ENCODE results near the gene OR2V1.
"Not testable (repeated sequence)": the region's sequence is repeated elsewhere in the genome, so short reads cannot be mapped to it uniquely, and the experiment has no call there.

OR2V1 gene

GRCh38 chr5:181097759-181098491 is 33.0 kb downstream of the OR2V1 start:
- H3K27me3 ChIP-seq (ENCODE audit: control insufficient read depth in 1 of 2, insufficient read depth in 2 of 2, low read length in 2 of 2) = peaks cover 19 to 22% of the 10 kb centered on the region in 2 donors
- H3K4me3 ChIP-seq (ENCODE audit: low read depth in 1 of 2, low read length in 2 of 2); H3K9ac ChIP-seq (ENCODE audit: low read length): not testable (repeated sequence)

DNA sequence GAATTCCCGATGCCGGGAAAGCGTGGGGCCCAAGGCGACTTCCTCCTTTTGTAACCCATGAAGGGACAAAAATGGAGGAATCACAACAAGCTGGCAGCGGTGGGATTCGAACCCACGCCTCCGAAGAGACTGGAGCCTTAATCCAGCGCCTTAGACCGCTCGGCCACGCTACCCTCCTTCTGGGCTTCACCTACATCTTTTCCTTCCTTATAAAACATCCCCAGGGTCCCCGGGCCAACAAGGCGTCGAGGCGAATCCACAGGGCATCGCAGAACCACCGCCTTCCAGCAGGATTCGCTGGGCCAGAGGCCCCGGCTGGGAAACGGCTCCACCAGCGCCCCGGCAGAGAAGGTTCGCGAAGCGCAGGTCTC is 33.6 kb downstream of the OR2V1 start:
- not testable (repeated sequence) for H3K4me3 ChIP-seq (ENCODE audit: low read depth in 1 of 2, low read length in 2 of 2); H3K9me3 ChIP-seq (ENCODE audit: low read length); H3K9ac ChIP-seq (ENCODE audit: low read length); H3K4me1 ChIP-seq (ENCODE audit: insufficient read depth, low read length); H3K36me3 ChIP-seq (ENCODE audit: insufficient read depth, low read length); H3K27ac ChIP-seq (ENCODE audit: low read depth, low read length)
- H3K27me3 ChIP-seq (ENCODE audit: control insufficient read depth in 1 of 2, insufficient read depth in 2 of 2, low read length in 2 of 2) = peaks cover 19 to 22% of the 10 kb centered on the region in 2 donors

More at GRCh38 chr5:181097759-181098491, 33.0 kb downstream of the OR2V1 start:
- not testable (repeated sequence) for H3K9me3 ChIP-seq (ENCODE audit: low read length); H3K4me1 ChIP-seq (ENCODE audit: insufficient read depth, low read length); H3K36me3 ChIP-seq (ENCODE audit: insufficient read depth, low read length); H3K27ac ChIP-seq (ENCODE audit: low read depth, low read length)

GRCh38 chr5:181096721-181097382 is 34.1 kb downstream of the OR2V1 start:
- not testable (repeated sequence) for H3K9me3 ChIP-seq (ENCODE audit: low read length); H3K36me3 ChIP-seq (ENCODE audit: insufficient read depth, low read length); H3K4me3 ChIP-seq (ENCODE audit: low read depth in 1 of 2, low read length in 2 of 2); H3K27ac ChIP-seq (ENCODE audit: low read depth, low read length); H3K9ac ChIP-seq (ENCODE audit: low read length); H3K4me1 ChIP-seq (ENCODE audit: insufficient read depth, low read length)
- H3K27me3 ChIP-seq (ENCODE audit: control insufficient read depth in 1 of 2, insufficient read depth in 2 of 2, low read length in 2 of 2) = peaks cover 19 to 22% of the 10 kb centered on the region in 2 donors

- H3K4me3 ChIP-seq (ENCODE audit: low read depth in 1 of 2, low read length in 2 of 2); H3K9me3 ChIP-seq (ENCODE audit: low read length); H3K27ac ChIP-seq (ENCODE audit: low read depth, low read length); H3K9ac ChIP-seq (ENCODE audit: low read length); H3K4me1 ChIP-seq (ENCODE audit: insufficient read depth, low read length); H3K36me3 ChIP-seq (ENCODE audit: insufficient read depth, low read length): not testable (repeated sequence)
- H3K27me3 ChIP-seq (ENCODE audit: control insufficient read depth in 1 of 2, insufficient read depth in 2 of 2, low read length in 2 of 2) = peaks cover 15 to 20% of the 10 kb centered on the region in 2 donors
Measured at GRCh38 chr5:181095162-181095561, 35.8 kb downstream of the OR2V1 start.

DNA sequence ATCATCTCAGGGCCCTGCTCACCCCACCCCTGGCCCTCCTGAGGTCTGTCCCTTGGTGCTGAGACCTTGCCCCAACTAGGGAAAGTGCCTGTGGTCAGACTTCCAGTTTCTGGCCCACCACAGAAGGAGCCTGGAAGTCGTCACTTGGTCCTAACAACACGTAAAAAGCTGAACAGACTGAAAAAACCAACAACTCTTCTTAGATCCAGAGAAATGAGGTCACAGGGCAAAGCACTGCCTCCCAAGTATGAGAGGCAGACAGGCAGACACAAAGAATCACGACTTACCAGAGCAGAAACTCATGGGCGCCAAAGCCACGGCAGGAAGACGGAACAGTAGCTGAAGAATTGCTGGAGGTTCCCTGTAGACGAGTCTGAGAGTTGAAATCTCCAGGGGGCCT is 38.5 kb downstream of the OR2V1 start:
- Histone ChIP-seq H3K9ac (ENCODE audit: low read length) (no peak overlapping the region), H3K36me3 (ENCODE audit: insufficient read depth, low read length) (no peaks in the 10 kb centered on the region), H3K9me3 (ENCODE audit: low read length) (no peaks in the 10 kb centered on the region), H3K27ac (ENCODE audit: low read depth, low read length) (no peak overlapping the region), H3K4me3 (ENCODE audit: low read depth in 1 of 2, low read length in 2 of 2) (no peak overlapping the region), H3K27me3 (ENCODE audit: control insufficient read depth in 1 of 2, insufficient read depth in 2 of 2, low read length in 2 of 2) (peaks cover 0 to 5% of the 10 kb centered on the region in 2 donors), H3K4me1 (ENCODE audit: insufficient read depth, low read length) (no peaks in the 10 kb centered on the region)

DNA sequence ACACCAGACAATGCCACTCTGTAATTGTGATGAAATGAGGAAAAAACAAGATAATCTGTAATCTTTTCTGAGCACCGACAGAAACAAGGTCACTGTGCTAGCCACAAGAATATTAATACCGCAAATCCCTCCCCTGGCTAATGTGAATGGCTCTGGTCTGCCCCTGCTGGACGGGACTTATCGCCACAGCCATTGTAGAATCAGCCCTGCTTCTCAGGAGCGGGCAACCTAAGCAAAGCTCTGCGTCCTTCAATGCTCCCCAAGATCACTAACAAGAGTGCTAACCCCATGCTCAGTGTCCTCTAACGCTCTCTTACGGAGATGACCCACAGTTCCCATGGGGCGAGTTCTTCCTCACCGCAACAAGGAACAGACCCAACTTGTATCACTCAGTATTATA is 42.7 kb downstream of the OR2V1 start:
- no peaks in the 10 kb centered on the region for H3K4me1 ChIP-seq (ENCODE audit: insufficient read depth, low read length)
- H3K9ac ChIP-seq (ENCODE audit: low read length) = no peak overlapping the region
- no peak overlapping the region for H3K27ac ChIP-seq (ENCODE audit: low read depth, low read length)
- H3K27me3 ChIP-seq (ENCODE audit: control insufficient read depth in 1 of 2, insufficient read depth in 2 of 2, low read length in 2 of 2) = peaks cover under 1 to 5% of the 10 kb centered on the region in 2 donors
- no peak overlapping the region for H3K4me3 ChIP-seq (ENCODE audit: low read depth in 1 of 2, low read length in 2 of 2)
- H3K36me3 ChIP-seq (ENCODE audit: insufficient read depth, low read length) = no peaks in the 10 kb centered on the region
- H3K9me3 ChIP-seq (ENCODE audit: low read length) = no peaks in the 10 kb centered on the region

- Histone ChIP-seq H3K27ac (ENCODE audit: low read depth, low read length) (no peak overlapping the region), H3K36me3 (ENCODE audit: insufficient read depth, low read length) (no peaks in the 10 kb centered on the region), H3K4me1 (ENCODE audit: insufficient read depth, low read length) (no peaks in the 10 kb centered on the region), H3K27me3 (ENCODE audit: control insufficient read depth in 1 of 2, insufficient read depth in 2 of 2, low read length in 2 of 2) (peaks cover 0 to 5% of the 10 kb centered on the region in 2 donors), H3K9me3 (ENCODE audit: low read length) (no peaks in the 10 kb centered on the region), H3K4me3 (ENCODE audit: low read depth in 1 of 2, low read length in 2 of 2) (no peak overlapping the region), H3K9ac (ENCODE audit: low read length) (no peak overlapping the region)
Measured at GRCh38 chr5:181087309-181087708, 43.7 kb downstream of the OR2V1 start.

- H3K4me1 ChIP-seq (ENCODE audit: insufficient read depth, low read length) = no peaks in the 10 kb centered on the region
Measured at GRCh38 chr5:181086884-181087205, 44.1 kb downstream of the OR2V1 start.

DNA sequence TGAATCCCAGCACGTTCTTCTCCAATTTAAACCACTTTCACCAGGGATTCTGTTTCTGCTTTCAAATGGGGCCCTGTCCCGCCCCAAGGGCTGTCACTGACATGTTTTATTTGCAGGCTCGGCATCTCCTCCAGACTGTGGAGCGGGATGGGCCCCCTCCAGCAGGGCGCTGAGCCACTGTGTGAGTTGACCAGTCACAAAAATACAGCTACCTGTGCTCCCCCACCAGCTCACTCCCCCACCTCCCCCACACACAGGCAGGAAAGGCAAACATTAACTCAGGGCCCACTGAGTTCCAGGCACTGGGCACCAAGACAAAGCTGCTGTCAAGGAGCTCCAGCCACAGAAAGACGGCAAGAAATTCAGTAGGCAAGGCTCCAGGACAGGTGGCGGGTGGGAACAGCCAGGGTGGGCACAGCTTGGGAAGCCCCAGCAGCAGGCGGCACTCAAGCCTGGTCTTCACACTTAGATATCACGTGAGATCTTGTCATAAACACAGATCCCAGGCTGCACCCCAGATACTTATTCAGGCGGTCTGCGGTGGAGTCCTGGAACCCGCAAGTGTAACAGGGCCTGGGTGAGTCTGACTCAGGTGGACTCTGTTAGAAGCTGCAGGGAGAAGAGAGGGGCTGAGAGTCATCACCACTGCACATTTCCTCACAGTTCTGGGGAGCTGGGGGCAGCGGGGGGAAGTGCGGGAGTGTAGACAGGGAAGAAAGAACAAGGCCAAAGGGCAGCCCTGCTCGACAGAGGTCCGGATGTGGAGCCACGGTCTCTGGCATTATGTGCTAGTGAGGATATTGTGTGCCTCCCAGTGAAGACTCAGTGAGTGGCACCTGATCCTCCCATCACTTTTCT is 44.7 kb downstream of the OR2V1 start:
- H3K4me3 ChIP-seq (ENCODE audit: low read depth in 1 of 2, low read length in 2 of 2) = no peak overlapping the region
- H3K9me3 ChIP-seq (ENCODE audit: low read length) = no peaks in the 10 kb centered on the region
- no peaks in the 10 kb centered on the region for H3K36me3 ChIP-seq (ENCODE audit: insufficient read depth, low read length)
- H3K27me3 ChIP-seq (ENCODE audit: control insufficient read depth in 1 of 2, insufficient read depth in 2 of 2, low read length in 2 of 2) = peaks cover 0 to 5% of the 10 kb centered on the region in 2 donors
- H3K4me1 ChIP-seq (ENCODE audit: insufficient read depth, low read length) = no peaks in the 10 kb centered on the region
- no peak overlapping the region for H3K27ac ChIP-seq (ENCODE audit: low read depth, low read length)
- no peak overlapping the region for H3K9ac ChIP-seq (ENCODE audit: low read length)

More at GRCh38 chr5:181086884-181087205, 44.1 kb downstream of the OR2V1 start:
- Histone ChIP-seq H3K9ac (ENCODE audit: low read length) (no peak overlapping the region), H3K36me3 (ENCODE audit: insufficient read depth, low read length) (no peaks in the 10 kb centered on the region), H3K9me3 (ENCODE audit: low read length) (no peaks in the 10 kb centered on the region), H3K27ac (ENCODE audit: low read depth, low read length) (no peak overlapping the region), H3K27me3 (ENCODE audit: control insufficient read depth in 1 of 2, insufficient read depth in 2 of 2, low read length in 2 of 2) (peaks cover 0 to 5% of the 10 kb centered on the region in 2 donors), H3K4me3 (ENCODE audit: low read depth in 1 of 2, low read length in 2 of 2) (no peak overlapping the region)

GRCh38 chr5:181084621-181085195 is 46.3 kb downstream of the OR2V1 start:
- no peak overlapping the region for H3K4me3 ChIP-seq (ENCODE audit: low read depth in 1 of 2, low read length in 2 of 2)
- no peak overlapping the region for H3K9ac ChIP-seq (ENCODE audit: low read length)
- H3K27me3 ChIP-seq (ENCODE audit: control insufficient read depth in 1 of 2, insufficient read depth in 2 of 2, low read length in 2 of 2) = peaks cover 0 to 5% of the 10 kb centered on the region in 2 donors

GRCh38 chr5:181081989-181082388 is 49.0 kb downstream of the OR2V1 start:
- peaks cover 0 to 5% of the 10 kb centered on the region in 2 donors for H3K27me3 ChIP-seq (ENCODE audit: control insufficient read depth in 1 of 2, insufficient read depth in 2 of 2, low read length in 2 of 2)
- H3K4me1 ChIP-seq (ENCODE audit: insufficient read depth, low read length) = no peaks in the 10 kb centered on the region
- no peaks in the 10 kb centered on the region for H3K9me3 ChIP-seq (ENCODE audit: low read length)
- no peaks in the 10 kb centered on the region for H3K36me3 ChIP-seq (ENCODE audit: insufficient read depth, low read length)
- H3K9ac ChIP-seq (ENCODE audit: low read length) = no peak overlapping the region
- no peak overlapping the region for H3K4me3 ChIP-seq (ENCODE audit: low read depth in 1 of 2, low read length in 2 of 2)
- no peak overlapping the region for H3K27ac ChIP-seq (ENCODE audit: low read depth, low read length)

More at GRCh38 chr5:181084621-181085195, 46.3 kb downstream of the OR2V1 start:
- Histone ChIP-seq H3K9me3 (ENCODE audit: low read length) (no peaks in the 10 kb centered on the region), H3K27ac (ENCODE audit: low read depth, low read length) (no peak overlapping the region), H3K36me3 (ENCODE audit: insufficient read depth, low read length) (no peaks in the 10 kb centered on the region), H3K4me1 (ENCODE audit: insufficient read depth, low read length) (no peaks in the 10 kb centered on the region)

All from muscle layer of colon (tissue), 2 donors.